Measurements from ENCODE around the gene FBN3.
"Not testable (repeated sequence)": the region's sequence is repeated elsewhere in the genome, so short reads cannot be mapped to it uniquely, and the experiment has no call there.

Gene FBN3

DNA sequence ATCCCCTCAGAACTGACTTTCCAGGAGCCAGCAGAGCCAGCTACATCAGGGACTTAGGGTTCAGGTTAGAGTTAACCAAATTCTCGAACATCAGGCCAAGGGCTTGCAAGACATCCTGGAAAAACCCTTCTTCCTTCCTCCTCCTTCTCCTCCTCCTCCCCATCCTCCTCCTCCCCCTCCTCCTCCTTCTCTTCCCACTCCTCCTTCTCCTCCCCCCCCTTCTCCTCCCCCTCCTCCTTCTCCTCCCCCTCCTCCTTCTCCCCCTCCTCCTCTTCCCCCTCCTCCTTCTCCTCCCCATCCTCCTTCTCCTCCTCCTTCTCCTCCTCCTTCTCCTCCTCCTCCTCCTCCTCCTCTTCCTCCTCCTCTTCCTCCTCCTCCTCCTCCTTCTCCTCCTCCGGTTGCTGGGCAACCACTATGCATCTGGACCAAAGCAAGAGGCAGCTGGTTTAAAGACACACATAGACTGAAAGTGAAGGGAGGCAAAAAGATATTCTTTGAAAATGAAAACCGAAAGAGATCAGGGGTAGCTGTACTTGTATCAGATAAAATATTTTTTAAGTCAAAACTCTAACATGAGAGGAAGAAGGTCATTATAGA, 102.7 kb downstream of the FBN3 start:
- no peak for DNase-seq

DNA sequence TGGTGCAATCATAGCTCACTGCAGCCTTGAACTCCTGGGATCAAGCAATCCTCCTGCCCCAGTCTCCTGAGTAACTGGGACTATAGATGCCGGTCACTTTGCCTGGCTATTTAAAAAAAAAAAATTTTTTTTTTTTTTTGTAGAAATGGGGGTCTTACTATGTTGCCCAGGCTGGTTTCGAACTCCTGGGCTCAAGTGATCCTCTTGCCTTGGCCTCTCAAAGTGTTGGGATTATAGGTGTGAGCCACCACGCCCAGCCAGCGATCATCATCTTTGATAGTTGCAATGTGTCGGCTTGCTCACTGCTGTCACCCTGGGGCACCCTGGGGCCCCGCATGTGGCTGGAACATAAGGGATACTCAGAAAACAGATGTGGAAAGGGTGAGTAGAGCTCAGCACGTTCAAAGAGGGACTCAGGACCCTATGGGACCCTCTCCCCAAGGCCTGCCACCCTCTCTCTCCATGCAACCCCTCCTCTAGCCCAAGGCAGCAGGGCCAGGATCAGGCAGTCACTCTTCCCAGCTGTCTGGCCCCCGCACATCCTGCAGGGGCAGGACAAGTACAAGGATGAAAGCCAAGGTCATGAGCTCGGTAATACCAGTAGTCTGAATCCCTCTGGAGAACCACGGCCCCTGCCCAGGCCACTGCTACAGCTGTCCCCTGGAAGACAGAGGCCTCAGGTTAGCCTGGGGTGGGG, 103.4 kb downstream of the FBN3 start:
- no peak for DNase-seq

DNA sequence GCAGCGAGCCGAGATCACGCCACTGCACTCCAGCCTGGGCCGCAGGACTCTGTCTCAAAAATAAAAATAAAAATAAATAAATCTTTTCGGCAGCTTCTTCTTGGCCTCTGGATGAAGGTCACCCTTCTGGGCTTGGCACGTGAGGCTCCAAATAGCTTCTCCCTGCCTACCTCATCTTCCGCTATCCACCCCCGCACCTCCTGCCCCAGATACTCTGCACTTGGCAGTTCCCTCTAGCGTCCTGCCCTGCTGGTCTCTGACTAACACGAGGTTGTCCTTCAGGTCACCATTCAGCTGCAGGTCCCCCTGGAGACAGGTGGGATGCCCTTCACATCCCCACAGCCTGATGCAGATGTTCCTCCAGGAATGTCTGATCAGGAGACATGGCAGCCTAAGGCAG, 105.4 kb downstream of the FBN3 start:
- no peak for DNase-seq

DNA sequence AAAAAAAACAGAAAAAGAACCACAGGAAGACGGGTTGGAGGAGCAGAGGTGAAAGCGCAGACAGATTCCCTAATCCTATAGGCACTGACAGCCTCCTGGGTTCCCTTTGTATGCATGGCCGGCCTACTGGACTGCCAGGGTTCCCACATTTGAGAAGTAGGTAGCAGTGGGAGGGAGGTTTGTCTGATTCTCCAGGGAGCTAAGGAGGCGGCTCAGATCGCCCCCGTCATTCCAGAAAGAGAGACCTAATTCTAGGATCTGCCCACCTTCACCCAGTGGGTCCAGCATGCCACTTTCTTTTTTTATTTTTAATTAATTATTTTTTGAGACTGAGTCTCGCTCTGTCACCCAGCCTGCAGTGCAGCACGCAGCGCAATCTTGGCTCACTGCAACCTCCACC, 106.5 kb downstream of the FBN3 start:
- DNase-seq, result no peak

DNA sequence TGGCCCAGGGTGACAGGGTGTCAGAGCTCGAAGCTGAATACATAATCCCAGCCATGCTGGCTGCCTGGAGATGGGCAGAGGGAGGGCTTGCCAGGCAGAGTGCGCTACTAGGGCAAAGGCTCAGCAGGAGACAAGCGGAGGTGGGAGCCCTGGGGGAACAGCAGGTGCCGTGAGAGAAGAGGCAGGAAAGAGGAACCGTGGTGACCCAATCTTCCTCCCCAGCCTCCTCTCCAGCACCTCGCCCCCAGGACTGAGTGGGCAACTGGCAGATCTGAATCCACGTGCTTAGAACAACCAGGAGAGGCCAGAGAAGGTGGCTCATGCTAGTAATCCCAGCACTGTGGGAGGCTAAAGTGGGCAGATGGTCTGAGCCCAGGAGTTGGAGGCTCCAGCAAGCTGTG, 107.9 kb downstream of the FBN3 start:
- DNase-seq, result no peak

DNA sequence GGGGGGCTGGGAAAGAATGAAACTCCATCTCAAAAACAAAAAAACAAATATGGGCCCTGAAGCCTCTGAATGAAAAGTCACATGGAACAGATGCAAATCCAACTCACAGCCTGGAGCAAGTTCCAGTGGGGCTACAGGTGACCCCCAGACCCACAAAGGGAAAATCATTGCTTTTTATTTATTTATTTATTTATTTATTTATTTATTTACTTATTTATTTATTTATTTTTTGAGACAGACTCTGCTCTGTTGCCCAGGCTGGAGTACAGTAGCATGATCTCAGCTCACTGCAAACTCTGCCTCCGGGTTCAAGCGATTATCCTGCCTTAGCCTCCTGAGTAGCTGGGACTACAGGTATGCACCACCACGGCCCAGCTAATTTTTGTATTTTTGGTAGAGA, 110.2 kb downstream of the FBN3 start:
- DNase-seq, result no peak

DNA sequence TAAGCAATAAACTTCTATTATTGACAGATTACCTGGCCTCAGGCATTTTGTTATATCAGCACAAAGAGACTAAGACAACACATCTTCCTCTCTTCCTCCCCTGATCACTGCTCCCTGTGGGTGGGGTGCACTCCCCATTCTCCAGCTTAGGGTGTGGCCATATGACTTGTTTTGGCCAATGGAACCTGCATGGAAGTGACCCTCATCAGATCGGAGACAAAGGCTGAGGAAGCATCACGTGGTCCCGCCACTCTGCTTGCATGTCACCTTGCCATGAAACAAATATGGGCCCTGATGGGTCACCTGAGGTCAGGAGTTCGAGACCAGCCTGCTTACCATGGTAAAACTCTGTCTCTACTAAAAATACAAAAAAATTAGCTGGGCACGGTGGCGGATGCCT, 110.6 kb downstream of the FBN3 start:
- no peak for DNase-seq

DNA sequence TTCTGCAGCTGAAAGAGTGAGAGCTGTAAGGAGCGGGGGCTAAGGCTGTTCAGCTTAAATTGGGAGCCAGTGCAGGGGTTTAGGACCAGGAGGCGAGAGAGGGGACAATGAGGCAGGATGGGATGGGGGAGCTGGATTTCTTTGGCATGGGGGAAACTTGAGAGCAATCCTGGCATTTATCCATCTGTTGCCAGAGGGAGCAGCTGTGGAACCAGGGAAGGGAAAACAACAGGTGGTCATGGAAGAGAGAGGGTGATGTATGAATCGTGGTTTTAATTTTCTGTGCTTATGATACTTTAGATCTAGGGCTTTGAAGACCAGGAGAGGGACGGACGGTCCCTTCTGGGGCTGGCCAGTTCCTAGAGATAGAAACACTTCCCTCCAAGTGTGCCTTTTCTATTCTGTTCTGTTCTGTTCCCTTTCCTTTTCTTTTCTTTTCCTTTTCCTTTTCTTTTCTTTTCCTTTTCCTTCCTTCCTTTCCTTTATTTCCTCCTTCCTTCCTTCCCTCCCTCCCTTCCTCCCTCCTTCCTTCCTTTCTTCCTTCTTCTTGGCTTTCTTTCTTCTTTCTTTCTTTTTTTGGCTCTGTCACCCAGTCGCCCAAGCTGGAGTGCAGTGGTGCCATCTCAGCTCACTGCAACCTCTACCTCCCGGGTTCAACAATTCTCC, 112.8 kb downstream of the FBN3 start:
- no peak for DNase-seq

DNA sequence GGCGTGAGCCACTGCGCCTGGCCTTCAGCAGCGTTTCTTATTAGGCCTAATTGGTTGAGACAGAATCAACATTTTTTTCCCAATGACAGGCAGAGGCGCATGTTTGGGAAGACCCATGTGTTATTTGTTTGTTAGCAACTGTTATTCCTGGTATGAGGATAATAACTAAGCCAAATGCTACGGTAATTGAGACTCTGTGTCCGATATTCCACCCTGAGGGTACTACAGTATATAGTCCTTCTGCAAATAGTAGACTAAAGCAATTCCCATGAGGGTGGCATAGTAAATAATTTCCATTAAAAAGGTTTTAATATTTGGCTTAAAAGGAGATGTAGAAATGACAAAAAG, 115.2 kb downstream of the FBN3 start:
- no peak for DNase-seq

DNA sequence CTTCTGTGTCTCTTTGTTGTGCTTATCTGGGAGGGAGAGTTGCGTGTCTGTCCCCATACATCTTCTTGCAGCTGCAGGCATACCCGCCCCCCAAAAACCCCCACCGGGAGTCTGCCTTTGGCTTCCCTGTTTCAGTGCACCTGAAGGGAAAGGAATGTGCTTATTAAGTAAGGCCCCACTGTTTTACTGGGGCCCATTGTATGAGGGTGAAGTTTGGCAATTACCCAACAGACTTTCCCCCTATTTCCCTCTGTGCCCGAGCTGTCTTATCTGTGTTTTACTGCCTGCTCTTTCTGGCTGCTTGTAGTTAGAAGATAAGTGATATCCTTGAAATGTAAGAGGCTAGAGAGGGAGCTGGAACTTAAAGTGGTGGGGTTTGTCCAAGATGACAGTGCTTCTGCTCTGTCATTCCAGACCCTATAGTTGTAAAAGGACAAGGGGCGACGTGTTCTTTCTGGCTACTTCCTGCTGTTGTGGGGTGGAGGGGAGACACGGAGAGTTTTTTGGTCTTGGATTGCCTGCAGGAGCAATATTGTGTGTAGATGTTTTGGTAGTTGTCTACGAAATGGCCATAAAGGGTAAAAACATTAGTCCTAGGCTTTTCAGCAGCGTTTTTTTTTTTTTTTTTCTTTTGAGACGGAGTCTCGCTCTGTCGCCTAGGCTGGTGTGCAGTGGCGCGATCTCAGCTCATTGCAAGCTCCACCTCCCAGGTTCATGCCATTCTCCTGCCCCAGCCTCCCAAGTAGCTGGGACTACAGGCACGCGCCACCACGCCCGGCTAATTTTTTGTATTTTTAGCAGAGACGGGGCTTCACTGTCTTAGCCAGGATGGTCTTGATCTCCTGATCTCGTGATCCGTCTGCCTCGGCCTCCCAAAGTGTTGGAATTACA, 115.9 kb downstream of the FBN3 start:
- DNase-seq, result not testable (repeated sequence)

DNA sequence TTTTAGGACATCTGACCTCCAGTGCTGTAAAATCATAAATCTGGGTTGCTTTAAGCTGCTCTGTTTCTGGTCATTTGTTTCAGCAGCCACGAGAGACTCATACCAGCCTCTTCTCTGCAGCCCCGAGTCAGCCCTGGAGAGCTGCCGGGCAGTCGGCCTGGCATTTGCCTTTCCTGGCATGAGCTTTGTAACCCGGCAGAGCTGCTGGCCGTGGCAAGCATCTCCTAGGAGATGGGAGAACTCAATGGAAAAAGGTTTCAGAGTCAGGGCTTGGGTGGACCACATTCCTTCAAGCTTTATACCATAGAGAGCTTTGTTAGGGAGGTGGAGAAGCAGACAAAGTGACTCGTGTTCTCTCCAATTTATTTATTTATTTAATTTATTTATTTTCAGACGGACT, 118.4 kb downstream of the FBN3 start:
- DNase-seq, result no peak

DNA sequence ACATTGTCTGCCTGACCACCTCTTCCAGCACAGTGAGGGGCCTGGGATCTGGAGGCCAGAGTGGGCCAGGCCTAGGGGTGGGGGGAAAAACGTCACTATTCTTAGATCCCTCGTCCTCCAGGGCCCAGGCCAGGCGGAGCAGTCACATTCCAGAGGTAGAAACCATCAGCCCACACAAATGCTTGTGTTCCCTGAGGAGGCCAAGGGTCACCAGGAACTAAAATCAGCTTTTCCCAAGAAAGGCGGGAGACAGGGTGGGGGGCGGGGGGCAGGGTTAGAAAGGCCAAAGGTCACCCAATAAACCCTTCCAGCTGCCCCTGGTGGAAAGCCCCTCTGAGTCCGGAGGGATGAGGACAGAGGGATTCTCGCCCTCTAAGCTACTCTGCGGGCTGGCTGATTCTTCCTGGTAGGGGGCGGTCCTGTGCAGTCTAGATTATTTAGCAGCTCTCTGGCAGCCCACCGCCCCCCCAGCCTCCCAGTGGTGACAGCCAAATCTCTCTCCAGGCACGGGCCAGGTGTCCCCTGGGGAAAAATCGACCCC, 120.4 kb downstream of the FBN3 start:
- DNase-seq, result no peak

DNA sequence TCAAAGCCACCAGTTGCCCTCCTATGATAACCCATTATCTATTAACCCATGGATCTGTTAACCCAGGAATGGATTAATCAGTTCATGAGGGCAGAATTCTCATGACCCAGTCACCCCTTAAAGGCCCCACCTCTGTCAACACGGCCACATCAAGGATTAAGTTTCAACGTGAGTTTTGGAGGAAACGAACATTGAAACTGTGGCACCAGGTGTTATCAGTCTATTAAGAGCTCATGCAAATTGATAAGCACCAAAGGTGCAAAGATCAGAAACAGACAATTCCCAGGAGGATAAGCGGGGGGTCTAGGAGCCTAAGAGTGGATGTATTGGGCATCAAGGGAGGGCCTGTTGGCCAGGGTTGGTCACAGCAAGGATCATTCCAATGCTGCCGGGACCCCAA, 124.1 kb downstream of the FBN3 start:
- DNase-seq, result no peak

DNA sequence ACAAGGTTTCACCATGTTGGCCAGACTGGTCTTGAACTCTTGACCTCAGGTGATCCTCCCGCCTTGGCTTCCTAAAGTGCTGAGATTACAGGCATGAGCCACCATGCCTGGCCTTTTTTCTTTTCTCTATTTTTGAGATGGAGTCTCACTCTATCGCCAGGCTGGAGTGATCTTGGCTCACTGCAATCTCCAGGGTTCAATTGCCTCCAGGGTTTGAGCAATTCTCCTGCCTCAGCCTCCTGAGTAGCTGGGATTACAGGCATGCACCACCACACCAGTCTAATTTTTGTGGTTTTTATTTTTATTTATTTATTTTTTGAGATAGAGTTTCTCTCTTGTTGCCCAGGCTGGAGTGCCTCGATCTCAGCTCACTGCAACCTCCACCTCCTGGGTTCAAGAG, 125.1 kb downstream of the FBN3 start:
- not testable (repeated sequence) for DNase-seq

DNA sequence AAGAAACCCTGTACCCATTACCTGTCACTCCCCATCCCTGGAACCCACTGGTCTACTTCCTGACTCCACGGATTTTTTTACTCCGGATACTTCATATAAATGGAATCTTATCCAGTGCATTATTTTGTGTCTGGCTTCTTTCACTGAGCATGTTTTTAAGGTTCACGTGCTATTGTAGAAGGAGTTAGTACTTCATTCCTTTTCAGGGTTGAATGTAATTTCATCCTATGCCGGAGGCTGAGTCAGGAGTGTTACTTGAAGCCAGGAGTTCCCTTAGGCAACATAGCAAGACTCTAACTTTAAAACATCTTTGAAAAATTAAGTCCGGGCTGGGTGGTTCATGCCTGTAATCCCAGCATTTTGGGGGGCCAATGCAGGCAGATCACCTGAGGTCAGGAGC, 126.0 kb downstream of the FBN3 start:
- DNase-seq, result no peak

DNA sequence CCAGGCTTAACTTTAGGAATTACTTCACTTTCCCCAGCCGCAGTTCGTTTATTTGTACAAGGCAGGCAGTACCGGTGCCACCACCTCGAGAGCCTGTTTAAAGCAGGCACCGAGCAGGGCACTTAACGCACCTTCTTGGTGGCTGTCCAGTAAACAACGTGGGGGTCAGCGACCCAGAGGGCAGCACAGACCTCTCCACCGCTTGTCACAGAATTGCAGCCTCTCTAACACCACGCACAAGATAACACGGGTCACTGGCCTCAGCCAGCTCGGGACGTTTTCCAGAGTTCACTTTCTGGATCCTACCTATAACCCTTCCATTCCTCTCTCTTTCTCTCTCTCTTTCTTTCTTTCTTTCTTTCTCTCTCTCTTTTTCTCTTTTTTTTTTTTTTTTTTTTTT, 127.1 kb downstream of the FBN3 start:
- DNase-seq, result no peak

DNA sequence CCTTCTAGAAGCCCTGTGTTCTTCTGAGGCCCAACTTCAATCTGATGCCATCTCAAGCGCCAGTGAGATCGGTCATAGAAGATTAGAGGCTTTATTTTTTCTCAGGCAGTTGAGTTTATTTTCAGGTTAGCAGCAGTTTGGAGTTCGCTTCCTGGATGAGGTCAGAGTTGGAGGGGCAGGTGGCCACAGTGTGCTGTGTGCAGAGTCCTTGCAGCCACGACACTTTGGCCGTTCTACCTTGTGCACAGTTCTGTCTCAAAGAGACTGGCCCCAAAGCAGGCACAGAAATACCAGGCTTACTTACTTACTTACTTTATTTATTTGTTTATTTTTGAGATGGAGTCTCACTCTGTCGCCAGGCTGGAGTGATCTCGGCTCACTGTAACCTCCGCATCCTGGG, 128.0 kb downstream of the FBN3 start:
- DNase-seq, result no peak

DNA sequence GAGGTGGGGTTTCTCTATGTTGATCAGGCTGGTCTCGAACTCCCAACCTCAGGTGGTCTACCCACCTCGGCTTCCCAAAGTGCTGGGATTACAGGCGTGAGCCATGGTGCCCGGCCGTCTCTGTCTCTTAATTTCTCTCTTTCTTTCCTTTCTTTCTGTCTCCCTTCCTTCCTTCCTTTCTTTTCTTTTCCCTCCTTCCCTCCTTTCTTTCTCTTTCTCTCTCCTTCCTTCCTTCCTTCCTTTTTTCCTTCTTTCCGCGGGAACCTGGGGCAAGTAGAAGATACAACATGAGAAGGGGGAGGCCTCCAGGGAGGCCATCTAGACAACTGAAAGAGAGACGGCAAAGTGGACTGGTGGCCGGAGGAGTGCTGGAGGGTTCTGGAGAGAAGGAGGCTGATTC, 128.7 kb downstream of the FBN3 start:
- no peak for DNase-seq

DNA sequence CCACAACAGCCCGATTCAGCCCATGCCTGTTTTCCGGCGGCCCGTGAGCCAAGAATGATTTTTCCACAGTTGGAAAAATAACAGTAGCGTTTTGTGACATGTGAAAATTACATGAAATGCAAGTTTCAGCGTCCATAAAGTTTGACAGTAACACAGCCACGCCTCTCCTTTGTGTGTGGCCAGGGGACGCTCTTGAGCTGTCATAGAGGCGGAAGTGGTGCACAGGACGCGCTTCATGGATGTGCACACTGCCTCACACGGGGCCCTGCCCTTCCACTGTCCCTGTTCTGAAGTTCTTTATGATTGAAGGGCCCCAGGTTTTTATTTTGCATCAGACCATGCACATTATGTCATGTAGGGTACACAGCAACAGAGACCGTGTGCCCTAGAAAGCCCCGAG, 131.6 kb downstream of the FBN3 start:
- DNase-seq, result no peak
